ENCODE measurements around the gene NUP85.

GRCh38 chr17:75174996-75175395, 30.5 kb upstream of the NUP85 start:
- TF ChIP-seq CTCF (IDR thresholded peaks at IDR 0.05; ENCODE audit: insufficient read depth, low read depth, low read length) (no peak), EZH2 (IDR thresholded peaks at IDR 0.05; ENCODE audit: insufficient read depth, low read length) (no peak)
